WTC11 (cell line): ENCODE results near the gene MAP4. TPM values are rescaled to one million over a fixed set of nuclear protein-coding genes. Genes with fewer than 3 reads are reported as not detected.

Experiments
- ATAC-seq: fragments of 200-7000 bp; cut with Tn5 transposase; 2 replicates; pipeline ENCODE4 v1.10.0; 2021; ENCODE audit warnings: mild to moderate bottlenecking, moderate library complexity
- CTCF ChIA-PET: fragments of 300-600 bp; sonication (Branson Sonifier 250); formaldehyde crosslinking; loops from one replicate; lab custom pipeline; 2021; ENCODE audit warnings: antibody characterized with exemption; lab: Charles Lee
- POLR2A ChIA-PET: fragments of 350-600 bp; sonication (Branson Sonifier 250); formaldehyde crosslinking; loops from one replicate; lab custom pipeline; 2021; ENCODE audit warnings: antibody characterized with exemption; lab: Charles Lee
- DNase-seq: peaks from one replicate; pipeline ENCODE4 v3.0.0; 2021; ENCODE audit warnings: low spot score
- H3K27ac Mint-ChIP-seq: 2 replicates; pipeline ENCODE4 v1.8.0; 2021; ENCODE audit warnings: mixed read lengths
- H3K27me3 Mint-ChIP-seq: 2 replicates; pipeline ENCODE4 v1.8.0; 2021; ENCODE audit warnings: low read depth, mild to moderate bottlenecking, moderate library complexity, mixed read lengths
- H3K36me3 Mint-ChIP-seq: 2 replicates; pipeline ENCODE4 v1.8.0; 2021; ENCODE audit warnings: mixed read lengths
- H3K4me1 Mint-ChIP-seq: 2 replicates; pipeline ENCODE4 v1.8.0; 2022; ENCODE audit warnings: mixed read lengths
- H3K4me3 Mint-ChIP-seq: 2 replicates; pipeline ENCODE4 v1.8.0; 2021; ENCODE audit warnings: mild to moderate bottlenecking, moderate library complexity, mixed read lengths
- H3K9me3 Mint-ChIP-seq: 2 replicates; pipeline ENCODE4 v1.8.0; 2021; ENCODE audit warnings: mixed read lengths
- CREB1 ChIP-seq: sonication (generic); formaldehyde crosslinking; IDR thresholded peaks from 2 replicates; pipeline ENCODE4 v1.8.0; 2023; ENCODE audit warnings: mild to moderate bottlenecking, missing genetic modification reagents
- FOXP1 ChIP-seq: sonication (generic); formaldehyde crosslinking; IDR thresholded peaks from 2 replicates; pipeline ENCODE4 v1.8.0; 2022; ENCODE audit warnings: missing genetic modification reagents, mild to moderate bottlenecking, moderate library complexity, borderline replicate concordance
- GTF2I ChIP-seq: fragments of 250-450 bp; sonication (Bioruptor Pico); conservative IDR thresholded peaks from 2 replicates; pipeline ENCODE4 v1.4.0; 2021; ENCODE audit warnings: mild to moderate bottlenecking
- NFATC4 ChIP-seq: fragments of 250-450 bp; sonication (Bioruptor Pico); IDR thresholded peaks from 2 replicates; pipeline ENCODE4 v1.9.0; 2021; ENCODE audit warnings: mild to moderate bottlenecking
- NFE2L1 ChIP-seq: sonication (generic); formaldehyde crosslinking; IDR thresholded peaks from 2 replicates; pipeline ENCODE4 v1.8.1; 2023; ENCODE audit warnings: missing genetic modification reagents
- NFYB ChIP-seq: sonication (generic); formaldehyde crosslinking; conservative IDR thresholded peaks from 2 replicates; pipeline ENCODE4 v1.8.0; 2022; ENCODE audit warnings: low read depth, missing genetic modification reagents
- SP1 ChIP-seq: sonication (generic); formaldehyde crosslinking; conservative IDR thresholded peaks from 2 replicates; pipeline ENCODE4 v1.8.1; 2022; ENCODE audit warnings: missing genetic modification reagents
- TEAD1 ChIP-seq: sonication (generic); formaldehyde crosslinking; IDR thresholded peaks from 2 replicates; pipeline ENCODE4 v1.8.0; 2022; ENCODE audit warnings: mild to moderate bottlenecking, missing genetic modification reagents
- ZBTB21 ChIP-seq: sonication (generic); formaldehyde crosslinking; IDR thresholded peaks from 2 replicates; pipeline ENCODE4 v1.8.1; 2023; ENCODE audit warnings: mild to moderate bottlenecking, missing genetic modification reagents, borderline replicate concordance
- ZNF138 ChIP-seq: sonication (generic); formaldehyde crosslinking; conservative IDR thresholded peaks from 2 replicates; pipeline ENCODE4 v1.8.1; 2022; ENCODE audit warnings: mild to moderate bottlenecking, moderate library complexity, missing genetic modification reagents
- ZNF219 ChIP-seq: sonication (generic); formaldehyde crosslinking; IDR thresholded peaks from 2 replicates; pipeline ENCODE4 v1.8.0; 2023; ENCODE audit warnings: missing genetic modification reagents, mild to moderate bottlenecking, borderline replicate concordance
- ZNF671 ChIP-seq: fragments of 250-450 bp; sonication (Bioruptor Pico); IDR thresholded peaks from 2 replicates; pipeline ENCODE4 v1.8.0; 2021; ENCODE audit warnings: mild to moderate bottlenecking
- total RNA-seq: library from RNA; stranded (reverse); gene quantifications from 3 replicates; pipeline ENCODE4 v1.2.3, GENCODE V29; 2021
- TF ChIP-seq, protein P1 (sequence below): sonication (generic); formaldehyde crosslinking; conservative IDR thresholded peaks from 2 replicates; pipeline ENCODE4 v1.8.1; 2022; ENCODE audit warnings: mild to moderate bottlenecking, missing genetic modification reagents
- TF ChIP-seq, protein P2 (sequence below): fragments of 250-450 bp; sonication (Bioruptor Pico); IDR thresholded peaks from 2 replicates; pipeline ENCODE4 v1.9.0; 2021; ENCODE audit warnings: mild to moderate bottlenecking
- TF ChIP-seq, protein P3 (sequence below): fragments of 250-450 bp; sonication (Bioruptor Pico); IDR thresholded peaks from 2 replicates; pipeline ENCODE4 v1.9.0; 2021; ENCODE audit warnings: moderate library complexity, mild to moderate bottlenecking, inconsistent platforms, borderline replicate concordance
- TF ChIP-seq, protein P4 (sequence below): sonication (generic); formaldehyde crosslinking; IDR thresholded peaks from 2 replicates; pipeline ENCODE4 v1.8.1; 2022; ENCODE audit warnings: mild to moderate bottlenecking, moderate library complexity, missing genetic modification reagents
- TF ChIP-seq, protein P5 (sequence below): sonication (generic); formaldehyde crosslinking; conservative IDR thresholded peaks from 2 replicates; pipeline ENCODE4 v1.8.1; 2023; ENCODE audit warnings: mild to moderate bottlenecking, low read depth, missing genetic modification reagents, moderate library complexity
- TF ChIP-seq, protein P6 (sequence below): sonication (generic); formaldehyde crosslinking; IDR thresholded peaks from 2 replicates; pipeline ENCODE4 v1.8.0; 2022; ENCODE audit warnings: mild to moderate bottlenecking, missing genetic modification reagents
- TF ChIP-seq, protein P7 (sequence below): sonication (generic); formaldehyde crosslinking; IDR thresholded peaks from 2 replicates; pipeline ENCODE4 v1.8.1; 2023; ENCODE audit warnings: mild to moderate bottlenecking, missing genetic modification reagents, moderate library complexity
- TF ChIP-seq, protein P8 (sequence below): sonication (generic); formaldehyde crosslinking; IDR thresholded peaks from 2 replicates; pipeline ENCODE4 v1.8.1; 2022; ENCODE audit warnings: low read depth, mild to moderate bottlenecking, moderate library complexity, missing genetic modification reagents, borderline replicate concordance

The MAP4 gene
- total RNA-seq, 1 experiment from 2014 or later, result 199 TPM

DNA sequence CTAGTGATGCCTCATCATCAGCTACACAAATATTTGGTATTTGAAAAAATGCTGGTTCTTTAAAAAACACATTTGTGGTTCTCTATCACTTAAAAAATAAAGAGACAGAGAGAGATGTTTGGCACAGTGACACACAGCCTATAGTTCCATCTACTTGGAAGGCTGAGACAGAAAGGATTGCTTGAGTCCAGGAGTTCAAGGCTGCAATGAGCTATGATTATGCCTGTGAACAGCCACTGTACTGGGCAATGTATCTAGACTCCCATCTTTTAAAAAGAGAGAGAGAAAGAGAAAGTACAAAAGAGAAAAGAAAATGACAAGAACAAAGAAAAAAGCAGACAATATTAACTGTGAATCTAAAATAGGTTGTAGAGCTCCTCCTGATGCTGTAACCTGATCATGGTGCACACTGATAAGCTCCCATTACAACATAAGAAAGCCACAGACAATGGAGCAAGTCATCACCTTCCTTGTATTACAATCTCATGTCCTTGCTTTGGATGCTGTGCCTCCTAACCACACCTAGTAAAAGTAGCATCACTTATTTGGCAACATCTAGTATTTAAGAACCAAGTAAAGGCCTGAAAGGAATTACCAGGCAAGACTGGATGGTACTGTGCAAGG is 31.7 kb upstream of the MAP4 start:
- Mint-ChIP-seq H3K9me3 (no peaks in the 10 kb centered on the region), H3K4me1 (peaks cover 8% of the 10 kb centered on the region), H3K4me3 (no peak overlapping the region), H3K27ac (no peak overlapping the region), H3K27me3 (no peaks in the 10 kb centered on the region), H3K36me3 (peaks cover 26% of the 10 kb centered on the region)
- ATAC-seq (no peak), DNase-seq (no peak)
- CTCF ChIA-PET, result interaction anchor here (0.7 to 2.6 kb wide), 2 partner anchors 42 to 103 kb away, joined by 3 to 14 read pairs; no protein-coding TSS in a partner anchor
- TF ChIP-seq, protein P1, sequence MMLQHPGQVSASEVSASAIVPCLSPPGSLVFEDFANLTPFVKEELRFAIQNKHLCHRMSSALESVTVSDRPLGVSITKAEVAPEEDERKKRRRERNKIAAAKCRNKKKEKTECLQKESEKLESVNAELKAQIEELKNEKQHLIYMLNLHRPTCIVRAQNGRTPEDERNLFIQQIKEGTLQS (CRISPR knock-in tag), result no peak
- TF ChIP-seq, protein P2, sequence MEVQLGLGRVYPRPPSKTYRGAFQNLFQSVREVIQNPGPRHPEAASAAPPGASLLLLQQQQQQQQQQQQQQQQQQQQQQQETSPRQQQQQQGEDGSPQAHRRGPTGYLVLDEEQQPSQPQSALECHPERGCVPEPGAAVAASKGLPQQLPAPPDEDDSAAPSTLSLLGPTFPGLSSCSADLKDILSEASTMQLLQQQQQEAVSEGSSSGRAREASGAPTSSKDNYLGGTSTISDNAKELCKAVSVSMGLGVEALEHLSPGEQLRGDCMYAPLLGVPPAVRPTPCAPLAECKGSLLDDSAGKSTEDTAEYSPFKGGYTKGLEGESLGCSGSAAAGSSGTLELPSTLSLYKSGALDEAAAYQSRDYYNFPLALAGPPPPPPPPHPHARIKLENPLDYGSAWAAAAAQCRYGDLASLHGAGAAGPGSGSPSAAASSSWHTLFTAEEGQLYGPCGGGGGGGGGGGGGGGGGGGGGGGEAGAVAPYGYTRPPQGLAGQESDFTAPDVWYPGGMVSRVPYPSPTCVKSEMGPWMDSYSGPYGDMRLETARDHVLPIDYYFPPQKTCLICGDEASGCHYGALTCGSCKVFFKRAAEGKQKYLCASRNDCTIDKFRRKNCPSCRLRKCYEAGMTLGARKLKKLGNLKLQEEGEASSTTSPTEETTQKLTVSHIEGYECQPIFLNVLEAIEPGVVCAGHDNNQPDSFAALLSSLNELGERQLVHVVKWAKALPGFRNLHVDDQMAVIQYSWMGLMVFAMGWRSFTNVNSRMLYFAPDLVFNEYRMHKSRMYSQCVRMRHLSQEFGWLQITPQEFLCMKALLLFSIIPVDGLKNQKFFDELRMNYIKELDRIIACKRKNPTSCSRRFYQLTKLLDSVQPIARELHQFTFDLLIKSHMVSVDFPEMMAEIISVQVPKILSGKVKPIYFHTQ (CRISPR knock-in tag), result no peak
- no peak for TF ChIP-seq ZBTB21 (CRISPR knock-in tag)
- TF ChIP-seq NFATC4 (CRISPR knock-in tag), result no peak
- TF ChIP-seq, protein P3, sequence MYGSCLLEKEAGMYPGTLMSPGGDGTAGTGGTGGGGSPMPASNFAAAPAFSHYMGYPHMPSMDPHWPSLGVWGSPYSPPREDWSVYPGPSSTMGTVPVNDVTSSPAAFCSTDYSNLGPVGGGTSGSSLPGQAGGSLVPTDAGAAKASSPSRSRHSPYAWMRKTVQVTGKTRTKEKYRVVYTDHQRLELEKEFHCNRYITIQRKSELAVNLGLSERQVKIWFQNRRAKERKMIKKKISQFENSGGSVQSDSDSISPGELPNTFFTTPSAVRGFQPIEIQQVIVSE (CRISPR knock-in tag), result no peak
- TF ChIP-seq ZNF219 (CRISPR knock-in tag), result no peak
- TF ChIP-seq NFE2L1 (CRISPR knock-in tag), result no peak
- no peak for TF ChIP-seq CREB1 (CRISPR knock-in tag)
- TF ChIP-seq, protein P4, sequence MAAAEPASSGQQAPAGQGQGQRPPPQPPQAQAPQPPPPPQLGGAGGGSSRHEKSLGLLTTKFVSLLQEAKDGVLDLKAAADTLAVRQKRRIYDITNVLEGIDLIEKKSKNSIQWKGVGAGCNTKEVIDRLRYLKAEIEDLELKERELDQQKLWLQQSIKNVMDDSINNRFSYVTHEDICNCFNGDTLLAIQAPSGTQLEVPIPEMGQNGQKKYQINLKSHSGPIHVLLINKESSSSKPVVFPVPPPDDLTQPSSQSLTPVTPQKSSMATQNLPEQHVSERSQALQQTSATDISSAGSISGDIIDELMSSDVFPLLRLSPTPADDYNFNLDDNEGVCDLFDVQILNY (CRISPR knock-in tag), result no peak
- no peak for TF ChIP-seq NFYB (CRISPR knock-in tag)
- TF ChIP-seq, protein P5, sequence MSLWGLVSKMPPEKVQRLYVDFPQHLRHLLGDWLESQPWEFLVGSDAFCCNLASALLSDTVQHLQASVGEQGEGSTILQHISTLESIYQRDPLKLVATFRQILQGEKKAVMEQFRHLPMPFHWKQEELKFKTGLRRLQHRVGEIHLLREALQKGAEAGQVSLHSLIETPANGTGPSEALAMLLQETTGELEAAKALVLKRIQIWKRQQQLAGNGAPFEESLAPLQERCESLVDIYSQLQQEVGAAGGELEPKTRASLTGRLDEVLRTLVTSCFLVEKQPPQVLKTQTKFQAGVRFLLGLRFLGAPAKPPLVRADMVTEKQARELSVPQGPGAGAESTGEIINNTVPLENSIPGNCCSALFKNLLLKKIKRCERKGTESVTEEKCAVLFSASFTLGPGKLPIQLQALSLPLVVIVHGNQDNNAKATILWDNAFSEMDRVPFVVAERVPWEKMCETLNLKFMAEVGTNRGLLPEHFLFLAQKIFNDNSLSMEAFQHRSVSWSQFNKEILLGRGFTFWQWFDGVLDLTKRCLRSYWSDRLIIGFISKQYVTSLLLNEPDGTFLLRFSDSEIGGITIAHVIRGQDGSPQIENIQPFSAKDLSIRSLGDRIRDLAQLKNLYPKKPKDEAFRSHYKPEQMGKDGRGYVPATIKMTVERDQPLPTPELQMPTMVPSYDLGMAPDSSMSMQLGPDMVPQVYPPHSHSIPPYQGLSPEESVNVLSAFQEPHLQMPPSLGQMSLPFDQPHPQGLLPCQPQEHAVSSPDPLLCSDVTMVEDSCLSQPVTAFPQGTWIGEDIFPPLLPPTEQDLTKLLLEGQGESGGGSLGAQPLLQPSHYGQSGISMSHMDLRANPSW, result no peak
- TF ChIP-seq FOXP1 (CRISPR knock-in tag), result no peak
- TF ChIP-seq ZNF138 (CRISPR knock-in tag), result no peak
- TF ChIP-seq GTF2I (CRISPR knock-in tag), result no peak
- no peak for TF ChIP-seq TEAD1
- TF ChIP-seq SP1 (CRISPR knock-in tag), result no peak
- TF ChIP-seq, protein P6, sequence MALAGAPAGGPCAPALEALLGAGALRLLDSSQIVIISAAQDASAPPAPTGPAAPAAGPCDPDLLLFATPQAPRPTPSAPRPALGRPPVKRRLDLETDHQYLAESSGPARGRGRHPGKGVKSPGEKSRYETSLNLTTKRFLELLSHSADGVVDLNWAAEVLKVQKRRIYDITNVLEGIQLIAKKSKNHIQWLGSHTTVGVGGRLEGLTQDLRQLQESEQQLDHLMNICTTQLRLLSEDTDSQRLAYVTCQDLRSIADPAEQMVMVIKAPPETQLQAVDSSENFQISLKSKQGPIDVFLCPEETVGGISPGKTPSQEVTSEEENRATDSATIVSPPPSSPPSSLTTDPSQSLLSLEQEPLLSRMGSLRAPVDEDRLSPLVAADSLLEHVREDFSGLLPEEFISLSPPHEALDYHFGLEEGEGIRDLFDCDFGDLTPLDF (CRISPR knock-in tag), result no peak
- no peak for TF ChIP-seq ZNF671
- TF ChIP-seq, protein P7, sequence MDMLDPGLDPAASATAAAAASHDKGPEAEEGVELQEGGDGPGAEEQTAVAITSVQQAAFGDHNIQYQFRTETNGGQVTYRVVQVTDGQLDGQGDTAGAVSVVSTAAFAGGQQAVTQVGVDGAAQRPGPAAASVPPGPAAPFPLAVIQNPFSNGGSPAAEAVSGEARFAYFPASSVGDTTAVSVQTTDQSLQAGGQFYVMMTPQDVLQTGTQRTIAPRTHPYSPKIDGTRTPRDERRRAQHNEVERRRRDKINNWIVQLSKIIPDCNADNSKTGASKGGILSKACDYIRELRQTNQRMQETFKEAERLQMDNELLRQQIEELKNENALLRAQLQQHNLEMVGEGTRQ, result no peak
- TF ChIP-seq, protein P8, sequence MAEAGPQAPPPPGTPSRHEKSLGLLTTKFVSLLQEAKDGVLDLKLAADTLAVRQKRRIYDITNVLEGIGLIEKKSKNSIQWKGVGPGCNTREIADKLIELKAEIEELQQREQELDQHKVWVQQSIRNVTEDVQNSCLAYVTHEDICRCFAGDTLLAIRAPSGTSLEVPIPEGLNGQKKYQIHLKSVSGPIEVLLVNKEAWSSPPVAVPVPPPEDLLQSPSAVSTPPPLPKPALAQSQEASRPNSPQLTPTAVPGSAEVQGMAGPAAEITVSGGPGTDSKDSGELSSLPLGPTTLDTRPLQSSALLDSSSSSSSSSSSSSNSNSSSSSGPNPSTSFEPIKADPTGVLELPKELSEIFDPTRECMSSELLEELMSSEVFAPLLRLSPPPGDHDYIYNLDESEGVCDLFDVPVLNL (CRISPR knock-in tag), result no peak
- POLR2A ChIA-PET, result no interaction called here
